ENCODE data around the gene SPANXA1.
"Not testable (repeated sequence)": the region's sequence is repeated elsewhere in the genome, so short reads cannot be mapped to it uniquely, and the experiment has no call there.

The SPANXA1 gene

GRCh38 chrX:141584638-141585037, at the start of gene SPANXA1:
Gene SPANXA1, minus strand, starts transcription at chrX:141584738. Its CDS starts 60 bp downstream, at chrX:141584678.
- not testable (repeated sequence) for DNase-seq

GRCh38 chrX:141632124-141632523, 47.6 kb upstream of the SPANXA1 start:
- no peak for DNase-seq

GRCh38 chrX:141619336-141619735, 34.8 kb upstream of the SPANXA1 start:
- DNase-seq, result no peak

- no peak for DNase-seq
Measured at GRCh38 chrX:141609111-141609510, 24.6 kb upstream of the SPANXA1 start.

GRCh38 chrX:141589408-141589807, 4.9 kb upstream of the SPANXA1 start, which contains the start of gene SPANXA2:
Gene SPANXA2, plus strand, starts transcription at chrX:141589708. Its CDS starts 60 bp downstream, at chrX:141589768.
- DNase-seq, result not testable (repeated sequence)

- not testable (repeated sequence) for DNase-seq
Measured at GRCh38 chrX:141542551-141542950, 42.0 kb downstream of the SPANXA1 start.

Measured in NCI-H82 (cell line).